Esophagus muscularis mucosa (tissue), 4 donors: ENCODE results near the gene DDHD1.

ENCODE experiments used
- EP300 ChIP-seq: sonication (generic); formaldehyde crosslinking; IDR thresholded peaks from one replicate; pipeline ENCODE4 v1.6.1; 2017; ENCODE audit warnings: antibody characterized with exemption
- POLR2AphosphoS5 ChIP-seq, 2 donors: sonication (generic); formaldehyde crosslinking; IDR thresholded peaks; one replicate each; pipeline ENCODE4 v1.6.1; 2017; ENCODE audit warnings: antibody characterized with exemption in 2 of 2
- TF ChIP-seq, protein P1 (sequence below), 3 experiments: fragments of 200-600 bp in 2 of 3; fragments of 450-650 bp in 1 of 3; sonication (generic) in 2 of 3; IDR thresholded peaks; one replicate each; pipeline ENCODE4 v1.5.1; 2017 to 2019; ENCODE audit warnings: antibody characterized with exemption in 3 of 3, mild to moderate bottlenecking in 2 of 3, moderate library complexity in 1 of 3

DNA sequence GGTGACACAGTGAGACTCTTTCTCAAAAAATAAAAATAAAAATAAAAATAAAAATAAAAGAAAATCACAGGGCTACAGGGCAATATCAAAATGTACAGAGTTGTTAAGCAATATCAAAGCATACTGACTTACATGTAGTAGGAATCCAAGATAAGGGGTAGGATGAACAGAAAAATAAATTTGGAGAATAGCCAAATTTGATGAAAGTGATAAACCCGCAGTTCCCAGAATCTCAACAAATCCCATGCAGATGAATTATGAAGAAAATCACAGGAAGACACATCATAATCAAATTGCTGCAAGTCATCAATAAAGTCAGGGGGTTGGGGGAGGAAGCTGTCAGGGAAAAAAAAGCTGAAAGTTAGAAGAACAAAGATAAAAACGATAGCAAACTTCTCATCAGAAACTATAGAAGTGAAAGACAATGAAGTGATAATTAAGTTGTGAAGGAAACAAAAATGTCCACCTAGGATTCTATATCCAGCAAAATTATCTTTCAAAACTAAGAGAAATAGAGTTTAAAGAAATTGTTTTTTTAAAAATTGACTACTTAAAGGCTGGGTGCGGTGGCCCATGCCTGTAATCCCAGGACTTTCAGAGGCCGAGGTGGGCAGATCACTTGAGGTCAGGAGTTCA is 15.4 kb downstream of the DDHD1 start:
- TF ChIP-seq, protein P1, sequence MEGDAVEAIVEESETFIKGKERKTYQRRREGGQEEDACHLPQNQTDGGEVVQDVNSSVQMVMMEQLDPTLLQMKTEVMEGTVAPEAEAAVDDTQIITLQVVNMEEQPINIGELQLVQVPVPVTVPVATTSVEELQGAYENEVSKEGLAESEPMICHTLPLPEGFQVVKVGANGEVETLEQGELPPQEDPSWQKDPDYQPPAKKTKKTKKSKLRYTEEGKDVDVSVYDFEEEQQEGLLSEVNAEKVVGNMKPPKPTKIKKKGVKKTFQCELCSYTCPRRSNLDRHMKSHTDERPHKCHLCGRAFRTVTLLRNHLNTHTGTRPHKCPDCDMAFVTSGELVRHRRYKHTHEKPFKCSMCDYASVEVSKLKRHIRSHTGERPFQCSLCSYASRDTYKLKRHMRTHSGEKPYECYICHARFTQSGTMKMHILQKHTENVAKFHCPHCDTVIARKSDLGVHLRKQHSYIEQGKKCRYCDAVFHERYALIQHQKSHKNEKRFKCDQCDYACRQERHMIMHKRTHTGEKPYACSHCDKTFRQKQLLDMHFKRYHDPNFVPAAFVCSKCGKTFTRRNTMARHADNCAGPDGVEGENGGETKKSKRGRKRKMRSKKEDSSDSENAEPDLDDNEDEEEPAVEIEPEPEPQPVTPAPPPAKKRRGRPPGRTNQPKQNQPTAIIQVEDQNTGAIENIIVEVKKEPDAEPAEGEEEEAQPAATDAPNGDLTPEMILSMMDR (IDR thresholded peaks at IDR 0.05) = no peak
- no peak for TF ChIP-seq EP300
- no peak for TF ChIP-seq POLR2AphosphoS5 (IDR thresholded peaks at IDR 0.05)
